A549 (cell line): ENCODE results near the gene ENPP7.

ENCODE experiments used
- BHLHE40 ChIP-seq: IDR thresholded peaks from 2 replicates; pipeline ENCODE4 v1.6.1; 2012; ENCODE audit warnings: low read depth, low read length, inconsistent platforms
- CEBPB ChIP-seq, 2 experiments: fragments of >200 bp in 1 of 2; sonication (Bioruptor Twin) in 1 of 2; formaldehyde crosslinking in 1 of 2; IDR thresholded peaks; 2 replicates each; pipeline ENCODE4 v1.6.1; 2012 to 2016
- CHD2 ChIP-seq: fragments of 150-350 bp; IDR thresholded peaks from 2 replicates; pipeline ENCODE4 v1.6.1; 2014; ENCODE audit warnings: low read length; ENCODE audit not compliant: partially characterized antibody
- CTCF ChIP-seq: fragments of >200 bp; sonication (Bioruptor Twin); formaldehyde crosslinking; IDR thresholded peaks from 3 replicates; pipeline ENCODE4 v1.5.1; 2016
- EP300 ChIP-seq, 2 experiments: fragments of >200 bp; sonication (Bioruptor Twin); formaldehyde crosslinking; IDR thresholded peaks; 2 replicates in 1 of 2; 3 replicates in 1 of 2; pipeline ENCODE4 v1.6.1; 2016 to 2017
- PBX3 ChIP-seq: IDR thresholded peaks from 2 replicates; pipeline ENCODE4 v1.6.1; 2012
- POLR2A ChIP-seq: IDR thresholded peaks from 2 replicates; pipeline ENCODE4 v1.6.1; 2012; ENCODE audit warnings: mild to moderate bottlenecking, low read length
- RAD21 ChIP-seq, 2 experiments: fragments of >200 bp in 1 of 2; sonication (Bioruptor Twin) in 1 of 2; formaldehyde crosslinking in 1 of 2; IDR thresholded peaks in 1 of 2; conservative IDR thresholded peaks in 1 of 2; 2 replicates in 1 of 2; 3 replicates in 1 of 2; pipeline ENCODE4 v1.6.1; 2012 to 2018; ENCODE audit warnings: inconsistent platforms in 1 of 2
- USF2 ChIP-seq: fragments of 450-650 bp; IDR thresholded peaks from 2 replicates; pipeline ENCODE4 v1.6.1; 2014; ENCODE audit warnings: antibody characterized with exemption
- ZC3H11A ChIP-seq: fragments of 450-650 bp; IDR thresholded peaks from 2 replicates; pipeline ENCODE4 v1.6.1; 2014; ENCODE audit warnings: antibody characterized with exemption, mild to moderate bottlenecking
- TF ChIP-seq, protein P1 (sequence below): fragments of >200 bp; sonication (Bioruptor Twin); formaldehyde crosslinking; IDR thresholded peaks from 2 replicates; pipeline ENCODE4 v1.6.1; 2016

DNA sequence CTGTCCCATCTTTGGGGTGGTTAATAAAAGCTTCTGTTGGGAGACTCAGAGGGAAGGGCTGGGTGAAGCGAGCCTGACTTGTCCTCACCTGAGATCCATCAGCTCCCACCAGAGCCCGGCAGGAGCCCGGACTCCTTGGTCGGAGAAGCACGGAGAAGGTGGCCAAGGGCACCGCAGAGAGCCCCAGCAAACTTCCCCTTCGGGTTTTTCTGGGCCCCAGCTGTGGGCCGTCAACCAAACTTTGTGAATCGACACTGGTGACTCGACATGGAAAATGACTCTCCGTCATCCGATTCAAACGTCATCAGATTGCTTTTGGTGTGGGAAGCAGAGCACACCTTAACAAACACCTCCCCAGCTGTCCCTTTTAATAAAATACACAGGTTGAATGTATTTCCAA, 21.4 kb downstream of the ENPP7 start:
- TF ChIP-seq CTCF (no peak), USF2 (no peak), CEBPB (IDR thresholded peaks at IDR 0.05) (no peak), POLR2A (no peak), BHLHE40 (no peak), PBX3 (no peak), CHD2 (no peak), EP300 (IDR thresholded peaks at IDR 0.05) (no peak), ZC3H11A (no peak), RAD21 (conservative IDR thresholded peaks at IDR 0.05 in 1 of 2, IDR thresholded peaks at IDR 0.05 in 1 of 2) (no peak)
- TF ChIP-seq, protein P1, sequence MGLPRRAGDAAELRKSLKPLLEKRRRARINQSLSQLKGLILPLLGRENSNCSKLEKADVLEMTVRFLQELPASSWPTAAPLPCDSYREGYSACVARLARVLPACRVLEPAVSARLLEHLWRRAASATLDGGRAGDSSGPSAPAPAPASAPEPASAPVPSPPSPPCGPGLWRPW: no peak
